ENCODE data around the gene PXN.
"Not testable (repeated sequence)": the region's sequence is repeated elsewhere in the genome, so short reads cannot be mapped to it uniquely, and the experiment has no call there.

The PXN gene

DNA sequence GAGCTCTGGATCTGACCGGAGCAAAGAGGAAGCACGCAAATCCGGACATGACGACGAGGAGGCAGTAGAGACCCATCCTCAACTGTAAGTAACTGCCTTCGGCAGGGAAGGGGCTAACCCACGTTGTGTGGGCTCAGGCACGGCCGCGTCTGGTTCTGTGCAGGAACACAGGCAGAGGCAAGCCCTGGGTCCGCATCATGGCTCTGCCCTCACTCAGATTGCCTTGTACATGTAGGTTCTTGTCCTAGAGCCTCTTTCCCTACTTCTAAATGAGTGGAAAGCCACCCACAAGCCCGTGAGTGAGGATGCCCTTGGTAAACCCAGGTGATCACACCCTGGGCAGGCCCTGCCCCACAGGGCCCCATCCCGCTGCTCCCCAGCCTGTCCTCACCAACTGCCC is 55.7 kb downstream of the PXN start:
- DNase-seq (ENCODE audit: low spot score), result no peak

- DNase-seq (ENCODE audit: low spot score), result no peak
Measured at GRCh38 chr12:120207227-120207626, 58.3 kb downstream of the PXN start.

- DNase-seq (ENCODE audit: low spot score), result not testable (repeated sequence)
Measured at GRCh38 chr12:120206781-120207180, 58.7 kb downstream of the PXN start.

GRCh38 chr12:120206228-120206627 is 59.3 kb downstream of the PXN start:
- DNase-seq (ENCODE audit: low spot score), result no peak

DNA sequence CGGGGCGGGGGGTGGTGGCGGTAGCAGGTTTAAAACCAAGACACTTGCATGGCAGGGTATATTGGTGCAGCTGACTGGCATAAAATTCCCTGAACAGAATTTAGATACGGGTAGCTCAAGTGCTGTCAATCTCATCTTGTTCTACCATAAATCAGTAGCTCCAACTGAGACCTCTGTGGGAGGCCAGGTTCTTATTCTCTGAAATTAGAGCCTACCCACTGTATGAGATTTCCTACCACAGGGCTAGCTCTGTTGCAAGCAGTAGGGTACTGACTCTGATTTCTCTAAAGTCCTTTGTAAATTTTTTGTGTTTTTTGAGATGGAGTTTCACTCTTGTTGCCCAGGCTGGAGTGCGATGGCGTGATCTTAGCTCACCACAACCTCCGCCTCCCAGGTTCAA is 61.4 kb downstream of the PXN start:
- no peak for DNase-seq (ENCODE audit: low spot score)

DNA sequence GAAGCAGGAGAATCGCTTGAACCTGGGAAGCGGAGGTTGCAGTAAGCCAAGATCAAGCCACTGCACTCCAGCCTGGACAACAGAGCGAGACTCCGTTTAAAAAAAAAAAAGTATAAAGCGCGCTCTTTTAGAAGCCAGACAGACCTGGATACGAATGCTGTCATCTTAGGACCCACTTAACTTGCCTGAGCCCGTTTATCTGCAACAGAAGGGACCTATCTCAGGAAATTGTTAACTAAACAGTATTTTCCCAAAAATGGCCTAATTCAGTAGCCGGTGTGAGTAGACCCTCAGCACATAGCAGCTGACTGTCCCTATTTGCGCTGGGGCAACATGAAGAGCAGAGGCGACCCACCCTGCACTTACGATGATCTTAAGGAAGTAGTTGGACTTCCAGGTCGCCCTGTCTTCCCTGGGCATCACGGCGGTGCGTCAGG is 65.1 kb downstream of the PXN start:
- DNase-seq (ENCODE audit: low spot score), result no peak

DNA sequence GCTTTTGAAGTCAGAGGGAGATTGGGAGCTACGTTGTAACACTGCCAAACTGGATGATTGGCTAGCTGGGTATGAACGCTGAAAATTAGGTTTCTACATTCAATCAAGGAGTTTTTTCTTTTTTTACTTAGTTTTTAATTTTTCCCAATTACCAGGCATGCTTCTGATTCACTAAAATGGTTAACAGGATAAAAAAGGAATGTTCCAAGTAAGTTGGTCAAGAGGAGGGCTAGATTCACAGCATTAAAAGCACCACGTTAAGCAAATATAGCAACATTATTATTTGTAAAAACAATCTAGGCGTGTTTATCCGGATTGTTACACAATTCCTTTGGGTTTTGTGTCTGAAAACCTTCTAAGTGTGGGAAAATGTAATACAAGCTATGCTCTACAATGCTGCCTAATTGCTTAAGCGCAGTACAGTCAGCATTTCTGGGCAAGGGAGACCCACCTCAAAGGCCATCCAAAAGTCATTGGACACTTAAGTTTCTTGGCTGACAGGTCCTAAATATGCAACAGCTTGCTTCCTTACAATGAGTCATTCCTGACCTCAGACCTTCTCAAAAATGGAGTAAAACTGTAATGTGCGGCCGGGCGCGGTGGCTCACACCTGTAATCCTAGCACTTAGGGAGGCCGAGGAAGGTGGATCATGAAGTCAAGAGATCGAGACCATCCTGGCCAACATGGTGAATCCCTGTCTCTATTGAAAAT is 65.8 kb downstream of the PXN start:
- no peak for DNase-seq (ENCODE audit: low spot score)

GRCh38 chr12:120199025-120199424 is 66.5 kb downstream of the PXN start:
- no peak for DNase-seq (ENCODE audit: low spot score)

GRCh38 chr12:120197542-120197887 is 68.0 kb downstream of the PXN start:
- no peak for DNase-seq (ENCODE audit: low spot score)

- DNase-seq (ENCODE audit: low spot score), result not testable (repeated sequence)
Measured at GRCh38 chr12:120196817-120197541, 68.6 kb downstream of the PXN start.

GRCh38 chr12:120196363-120196762 is 69.2 kb downstream of the PXN start:
- no peak for DNase-seq (ENCODE audit: low spot score)

GRCh38 chr12:120194534-120195395 is 70.8 kb downstream of the PXN start, which contains the start of gene GCN1:
Gene GCN1, minus strand, starts transcription at chr12:120194715. Its CDS starts 18 bp downstream, at chr12:120194697.
- peak; percentile 72 for DNase-seq (ENCODE audit: low spot score)

DNA sequence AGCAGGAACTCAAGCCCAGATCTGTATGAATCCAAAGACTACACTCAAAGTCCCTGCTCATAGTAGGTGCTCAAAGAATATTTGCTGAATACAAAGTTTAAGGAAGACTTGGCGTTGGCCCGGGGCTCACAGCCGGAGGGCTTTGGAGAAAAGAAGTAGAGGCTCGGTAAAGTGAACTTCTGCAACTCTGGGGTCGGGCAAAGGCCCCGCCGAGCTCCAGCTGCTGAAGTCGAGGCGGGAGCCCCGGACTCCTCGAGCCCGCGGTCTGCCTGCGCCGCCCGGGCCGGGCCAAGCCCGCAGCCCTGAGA is 71.3 kb downstream of the PXN start:
- no peak for DNase-seq (ENCODE audit: low spot score)

GRCh38 chr12:120193286-120193685 is 72.2 kb downstream of the PXN start:
- not testable (repeated sequence) for DNase-seq (ENCODE audit: low spot score)

DNA sequence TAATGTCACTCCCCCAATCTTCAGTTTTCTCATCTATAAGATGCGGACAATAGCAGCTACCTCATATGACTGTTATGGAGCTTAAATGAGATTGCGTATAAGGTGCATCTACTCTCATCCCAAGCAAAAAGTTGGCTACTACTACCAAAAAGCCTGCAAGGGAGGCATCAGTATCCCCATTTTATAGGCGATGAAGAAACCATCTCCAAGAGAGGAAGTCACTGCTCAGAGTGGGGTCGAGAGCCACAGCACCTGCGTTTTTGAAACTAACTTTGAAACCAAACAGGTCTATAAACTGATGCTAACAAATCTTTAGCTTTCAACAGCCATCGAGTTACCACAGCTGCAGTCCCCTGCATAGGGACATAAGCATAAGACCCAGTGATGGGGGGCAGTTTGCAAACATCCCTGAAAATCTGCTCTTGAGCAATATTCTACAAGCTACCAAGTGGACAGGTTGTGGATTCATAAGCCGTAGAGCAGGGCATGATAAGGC is 74.5 kb downstream of the PXN start:
- DNase-seq (ENCODE audit: low spot score), result no peak

DNA sequence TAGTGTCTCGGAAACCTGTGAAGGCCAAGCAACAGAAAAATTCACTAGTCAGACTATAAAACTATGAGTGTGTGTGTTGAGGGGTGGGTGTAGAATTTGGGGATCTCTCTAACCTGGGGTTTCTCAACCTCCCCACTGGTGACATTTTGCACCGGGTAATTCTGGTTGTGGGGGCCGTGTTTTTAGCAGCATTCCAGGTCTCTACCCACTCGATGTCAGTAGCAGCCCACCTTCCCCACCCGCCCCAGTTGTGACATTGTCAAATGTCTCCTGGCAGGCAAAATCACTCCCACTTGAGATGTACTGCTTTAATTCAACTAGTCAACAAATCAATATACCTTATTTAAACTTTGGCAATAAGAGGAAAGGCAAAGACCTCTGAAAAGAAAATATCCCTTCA is 75.1 kb downstream of the PXN start:
- DNase-seq (ENCODE audit: low spot score), result no peak

DNA sequence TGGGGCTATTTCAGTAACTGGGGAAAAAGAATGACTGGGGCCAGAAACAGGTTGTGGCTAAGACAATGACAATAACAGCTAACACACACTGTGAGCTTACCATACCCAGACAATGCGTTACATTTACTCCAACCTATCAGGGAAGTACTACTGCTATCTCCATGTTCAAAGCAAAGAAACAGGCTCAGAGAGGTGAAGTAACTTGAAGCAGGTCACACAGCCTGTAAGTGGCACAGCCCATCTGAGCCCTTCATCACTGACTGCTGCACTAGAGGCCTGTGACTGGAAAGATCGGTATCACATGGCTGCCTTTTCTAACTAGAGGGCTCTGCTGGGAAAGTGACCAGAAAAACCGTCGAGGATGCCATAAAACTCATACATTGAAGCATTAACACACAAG is 78.9 kb downstream of the PXN start:
- DNase-seq (ENCODE audit: low spot score), result no peak

DNA sequence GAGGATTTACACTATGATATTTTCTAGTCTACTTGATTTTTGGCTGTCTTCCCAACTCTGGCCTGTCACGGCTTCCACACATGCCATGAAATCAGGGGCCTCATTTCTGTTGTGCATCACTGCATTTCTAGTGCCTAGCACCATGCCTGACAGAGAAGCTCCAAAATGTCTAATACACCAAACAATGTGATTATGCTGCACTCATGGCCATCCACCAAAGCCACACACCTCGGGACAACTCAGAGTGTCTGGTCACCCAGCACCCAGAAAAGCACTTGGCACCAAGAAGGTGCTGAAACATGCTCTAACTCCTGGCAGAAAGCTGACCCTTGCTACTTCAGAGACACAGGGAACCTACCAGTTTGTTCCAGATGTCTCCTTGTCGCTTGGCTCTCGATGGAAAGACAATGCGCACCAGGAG is 82.3 kb downstream of the PXN start:
- DNase-seq (ENCODE audit: low spot score), result no peak

- DNase-seq (ENCODE audit: low spot score), result peak; percentile 58
Measured at GRCh38 chr12:120181991-120182631, 83.4 kb downstream of the PXN start.

- DNase-seq (ENCODE audit: low spot score), result no peak
Measured at GRCh38 chr12:120180975-120181374, 84.6 kb downstream of the PXN start.

DNA sequence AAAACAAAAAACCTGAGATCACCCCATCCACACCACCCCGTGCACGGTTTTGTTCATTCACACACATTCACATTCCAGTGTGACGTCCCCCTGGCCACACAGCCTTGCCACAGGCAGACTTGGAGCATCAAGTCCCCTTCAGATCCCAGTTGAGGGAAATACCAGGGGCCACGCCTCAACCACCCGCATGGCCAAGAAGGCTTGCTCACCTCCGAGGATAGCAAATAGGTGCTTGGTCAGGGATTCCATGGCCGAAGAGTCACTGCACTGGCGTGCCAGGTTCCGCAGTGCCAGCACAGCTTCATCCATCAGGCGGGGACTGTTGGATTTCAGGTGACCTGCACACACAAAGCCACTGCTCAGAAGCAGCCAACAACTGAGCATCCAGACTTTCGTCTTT is 90.0 kb downstream of the PXN start:
- no peak for DNase-seq (ENCODE audit: low spot score)

DNA sequence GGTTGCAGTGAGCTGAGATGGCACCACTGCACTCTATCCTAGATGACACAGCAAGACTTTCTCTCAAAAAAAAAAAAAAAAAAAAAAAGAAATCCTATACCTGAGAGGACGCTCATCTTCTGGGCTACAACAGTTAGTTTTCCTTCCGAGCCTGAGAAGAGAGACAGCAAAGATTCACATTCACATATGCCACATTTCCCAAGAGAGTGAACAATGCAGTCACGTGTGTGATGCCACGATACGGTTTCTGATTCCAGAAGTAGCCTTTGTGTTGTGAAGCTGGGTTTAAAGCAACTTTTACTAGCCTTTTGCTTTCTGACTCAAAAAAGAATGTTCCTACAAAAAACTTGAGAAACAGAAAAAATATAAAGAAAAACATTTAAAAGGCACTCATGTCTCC is 90.5 kb downstream of the PXN start:
- no peak for DNase-seq (ENCODE audit: low spot score)

All from HuH-7 (cell line).